Fibroblast of lung (primary cell): Measurements from ENCODE around the gene CCND3. TPM values are rescaled to one million over a fixed set of nuclear protein-coding genes. Genes with fewer than 3 reads are reported as not detected.

ENCODE experiments used
- DNase-seq, 2 donors: peaks; one replicate each; pipeline versions ENCODE4 v3.0.0 to v3.0.0-alpha.2; 2010; ENCODE audit warnings: low read depth in 2 of 2
- H2AFZ ChIP-seq: 2 replicates; pipeline ENCODE4 v1.5.1; 2012; ENCODE audit warnings: low read length, control low read depth, inconsistent platforms
- H3K27ac ChIP-seq: 2 replicates; pipeline ENCODE4 v1.5.1; 2011; ENCODE audit warnings: low read length, control low read depth; ENCODE audit not compliant: insufficient read depth
- H3K27me3 ChIP-seq: 2 replicates; pipeline ENCODE4 v1.5.1; 2011; ENCODE audit warnings: mild to moderate bottlenecking, low read length; ENCODE audit not compliant: control insufficient read depth, insufficient read depth
- H3K36me3 ChIP-seq: 2 replicates; pipeline ENCODE4 v1.5.1; 2011; ENCODE audit warnings: low read length; ENCODE audit not compliant: control insufficient read depth, insufficient read depth
- H3K4me1 ChIP-seq: 2 replicates; pipeline ENCODE4 v1.5.1; 2011; ENCODE audit warnings: low read length; ENCODE audit not compliant: control insufficient read depth, insufficient read depth; ENCODE audit errors: extremely low read depth
- H3K4me2 ChIP-seq: 2 replicates; pipeline ENCODE4 v1.5.1; 2011; ENCODE audit warnings: low read length, control low read depth; ENCODE audit not compliant: insufficient read depth; ENCODE audit errors: extremely low read depth
- H3K4me3 ChIP-seq, 4 experiments: fragments of 200-600 bp in 1 of 4; sonication (generic) in 1 of 4; replicated peaks in 1 of 4; 2 replicates each; pipeline ENCODE4 v1.5.1; 2011 to 2016; ENCODE audit warnings: low read length in 4 of 4, low read depth in 3 of 4, mild to moderate bottlenecking in 3 of 4, control low read depth in 2 of 4, inconsistent platforms in 1 of 4, mixed read lengths in 1 of 4; ENCODE audit not compliant: insufficient read depth in 1 of 4; ENCODE audit errors: control extremely low read depth in 1 of 4
- H3K79me2 ChIP-seq: 2 replicates; pipeline ENCODE4 v1.5.1; 2012; ENCODE audit warnings: mild to moderate bottlenecking, low read length, inconsistent platforms; ENCODE audit not compliant: control insufficient read depth, insufficient read depth
- H3K9ac ChIP-seq: 2 replicates; pipeline ENCODE4 v1.5.1; 2011; ENCODE audit warnings: mild to moderate bottlenecking, low read length, control low read depth; ENCODE audit not compliant: insufficient read depth
- H3K9me3 ChIP-seq: 2 replicates; pipeline ENCODE4 v1.5.1; 2012; ENCODE audit warnings: low read depth, low read length; ENCODE audit not compliant: control insufficient read depth, insufficient read depth
- H4K20me1 ChIP-seq: 2 replicates; pipeline ENCODE4 v1.5.1; 2011; ENCODE audit warnings: low read length; ENCODE audit not compliant: control insufficient read depth, insufficient read depth; ENCODE audit errors: extremely low read depth
- EZH2 ChIP-seq: IDR thresholded peaks from 2 replicates; pipeline ENCODE4 v1.5.1; 2012; ENCODE audit warnings: low read length, control low read depth, mild to moderate bottlenecking; ENCODE audit errors: missing control alignments
- polyA plus RNA-seq, 2 donors: library from polyadenylated mRNA; depleted of rRNA in 1 of 2; stranded (reverse) in 1 of 2; unstranded in 1 of 2; fragments of >200 nt; gene quantifications; 2 replicates each; pipeline ENCODE4 v1.2.1, GENCODE V29; 2011 to 2012; ENCODE audit warnings: missing spikeins in 1 of 2
- total RNA-seq: library from RNA; depleted of rRNA; stranded (reverse); fragments of >200 nt; gene quantifications from 2 replicates; pipeline ENCODE4 v1.2.1, GENCODE V29; 2014
- TF ChIP-seq, protein P1 (sequence below), 2 donors: IDR thresholded peaks in 1 of 2; conservative IDR thresholded peaks in 1 of 2; 1 replicate in 1 of 2; 2 replicates in 1 of 2; pipeline ENCODE4 v1.5.1; 2011 to 2012; ENCODE audit warnings: low read length in 2 of 2, control low read depth in 1 of 2, inconsistent platforms in 1 of 2, low read depth in 1 of 2, mild to moderate bottlenecking in 1 of 2

CCND3 gene
- total and polyA plus RNA-seq, 2 donors (not counting 1 experiment from before 2014, with no cell fraction given), result 15.0 to 29.6 TPM

GRCh38 chr6:41972826-41973225, 31.2 kb upstream of the CCND3 start:
- TF ChIP-seq, protein P1, sequence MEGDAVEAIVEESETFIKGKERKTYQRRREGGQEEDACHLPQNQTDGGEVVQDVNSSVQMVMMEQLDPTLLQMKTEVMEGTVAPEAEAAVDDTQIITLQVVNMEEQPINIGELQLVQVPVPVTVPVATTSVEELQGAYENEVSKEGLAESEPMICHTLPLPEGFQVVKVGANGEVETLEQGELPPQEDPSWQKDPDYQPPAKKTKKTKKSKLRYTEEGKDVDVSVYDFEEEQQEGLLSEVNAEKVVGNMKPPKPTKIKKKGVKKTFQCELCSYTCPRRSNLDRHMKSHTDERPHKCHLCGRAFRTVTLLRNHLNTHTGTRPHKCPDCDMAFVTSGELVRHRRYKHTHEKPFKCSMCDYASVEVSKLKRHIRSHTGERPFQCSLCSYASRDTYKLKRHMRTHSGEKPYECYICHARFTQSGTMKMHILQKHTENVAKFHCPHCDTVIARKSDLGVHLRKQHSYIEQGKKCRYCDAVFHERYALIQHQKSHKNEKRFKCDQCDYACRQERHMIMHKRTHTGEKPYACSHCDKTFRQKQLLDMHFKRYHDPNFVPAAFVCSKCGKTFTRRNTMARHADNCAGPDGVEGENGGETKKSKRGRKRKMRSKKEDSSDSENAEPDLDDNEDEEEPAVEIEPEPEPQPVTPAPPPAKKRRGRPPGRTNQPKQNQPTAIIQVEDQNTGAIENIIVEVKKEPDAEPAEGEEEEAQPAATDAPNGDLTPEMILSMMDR (conservative IDR thresholded peaks at IDR 0.05 in 1 of 2, IDR thresholded peaks at IDR 0.05 in 1 of 2; ENCODE audit: low read depth in 1 of 2, low read length in 2 of 2), result no peak
- TF ChIP-seq EZH2, result no peak
- H3K4me3 ChIP-seq, result no peak overlapping the region
- no peaks in the 10 kb centered on the region for H3K4me1 ChIP-seq
- H3K79me2 ChIP-seq, result no peaks in the 10 kb centered on the region
- no peak overlapping the region for H2AFZ ChIP-seq
- H3K9me3 ChIP-seq, result no peaks in the 10 kb centered on the region
- no peak for DNase-seq
- no peaks in the 10 kb centered on the region for H4K20me1 ChIP-seq
- no peak overlapping the region for H3K27ac ChIP-seq
- H3K4me2 ChIP-seq, result no peak overlapping the region
- no peaks in the 10 kb centered on the region for H3K27me3 ChIP-seq
- no peak overlapping the region for H3K9ac ChIP-seq
- H3K36me3 ChIP-seq, result no peaks in the 10 kb centered on the region

DNA sequence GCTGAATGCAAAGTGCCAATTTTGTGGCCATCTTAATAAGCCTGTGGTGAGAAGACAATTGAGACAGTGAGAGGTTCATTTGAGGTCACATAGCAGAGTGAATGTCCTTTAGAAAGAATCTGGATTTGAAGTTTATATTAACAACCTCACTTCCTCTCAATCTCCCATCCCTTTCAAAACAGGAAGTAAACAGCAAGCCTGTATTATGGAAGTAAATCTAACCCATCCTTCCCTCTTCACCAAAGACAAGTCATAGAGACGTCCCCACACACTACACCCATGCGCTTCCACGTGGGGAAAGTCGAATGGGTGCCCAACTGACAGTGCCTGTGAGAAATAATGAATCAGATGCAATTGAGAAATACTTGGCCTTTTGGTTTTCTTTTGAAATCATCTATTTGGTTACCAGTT, 28.8 kb upstream of the CCND3 start:
- peak overlapping the region; percentile 83 for H2AFZ ChIP-seq
- H3K9ac ChIP-seq, result no peak overlapping the region
- no peaks in the 10 kb centered on the region for H3K9me3 ChIP-seq
- TF ChIP-seq, protein P1 (conservative IDR thresholded peaks at IDR 0.05 in 1 of 2, IDR thresholded peaks at IDR 0.05 in 1 of 2; ENCODE audit: low read depth in 1 of 2, low read length in 2 of 2), result no peak
- no peak for TF ChIP-seq EZH2
- H3K4me1 ChIP-seq, result no peaks in the 10 kb centered on the region
- DNase-seq, result peak; percentile 29 to 49
- no peak overlapping the region for H3K27ac ChIP-seq
- no peaks in the 10 kb centered on the region for H3K27me3 ChIP-seq
- no peak overlapping the region for H3K4me3 ChIP-seq
- H3K79me2 ChIP-seq, result no peaks in the 10 kb centered on the region
- H3K36me3 ChIP-seq, result no peaks in the 10 kb centered on the region
- H3K4me2 ChIP-seq, result no peak overlapping the region
- no peaks in the 10 kb centered on the region for H4K20me1 ChIP-seq

- H3K4me2 ChIP-seq, result no peak overlapping the region
- H3K36me3 ChIP-seq, result no peaks in the 10 kb centered on the region
- H2AFZ ChIP-seq, result no peak overlapping the region
- H4K20me1 ChIP-seq, result no peaks in the 10 kb centered on the region
- H3K4me1 ChIP-seq, result no peaks in the 10 kb centered on the region
- H3K79me2 ChIP-seq, result no peaks in the 10 kb centered on the region
- no peaks in the 10 kb centered on the region for H3K27me3 ChIP-seq
- no peaks in the 10 kb centered on the region for H3K9me3 ChIP-seq
- H3K27ac ChIP-seq, result no peak overlapping the region
- no peak overlapping the region for H3K4me3 ChIP-seq
- DNase-seq, result peak; percentile 18 to 72
- TF ChIP-seq, protein P1 (conservative IDR thresholded peaks at IDR 0.05 in 1 of 2, IDR thresholded peaks at IDR 0.05 in 1 of 2; ENCODE audit: low read depth in 1 of 2, low read length in 2 of 2), result no peak
- no peak for TF ChIP-seq EZH2
- H3K9ac ChIP-seq, result no peak overlapping the region
Observed at GRCh38 chr6:41967312-41968287, 26.0 kb upstream of the CCND3 start.
